Aorta (tissue), 5 donors: ENCODE results near the gene CASTOR1. TPM values are rescaled to one million over a fixed set of nuclear protein-coding genes. Genes with fewer than 3 reads are reported as not detected.
A peak's percentile ranks its signal among the peaks of the same experiment; 100 is the strongest.

ENCODE experiments used
- ATAC-seq: fragments of 200-7000 bp; cut with Tn5 transposase; one replicate; pipeline ENCODE4 v1.9.1; 2022; ENCODE audit warnings: moderate library complexity; ENCODE audit not compliant: low FRiP score
- DNase-seq, 2 donors: peaks; one replicate each; pipeline ENCODE4 v3.0.0-alpha.2; 2020
- H3K27ac ChIP-seq, 2 donors: one replicate each; pipeline ENCODE4 v1.5.1; 2013; ENCODE audit warnings: low read length in 2 of 2, mild to moderate bottlenecking in 2 of 2, moderate library complexity in 2 of 2, control low read depth in 1 of 2, inconsistent platforms in 1 of 2, low read depth in 1 of 2
- H3K27me3 ChIP-seq, 2 donors: one replicate each; pipeline ENCODE4 v1.6.1; 2013; ENCODE audit warnings: control low read depth in 1 of 2, low read length in 1 of 2, mild to moderate bottlenecking in 1 of 2, moderate library complexity in 1 of 2; ENCODE audit not compliant: insufficient read depth in 2 of 2, control insufficient read depth in 1 of 2
- H3K36me3 ChIP-seq, 2 donors: one replicate each; pipeline ENCODE4 v1.6.1; 2013; ENCODE audit warnings: control low read depth in 1 of 2, low read length in 1 of 2, mild to moderate bottlenecking in 1 of 2; ENCODE audit not compliant: insufficient read depth in 2 of 2, control insufficient read depth in 1 of 2
- H3K4me1 ChIP-seq, 2 donors: one replicate each; pipeline ENCODE4 v1.6.1; 2013; ENCODE audit warnings: low read length in 2 of 2, control low read depth in 1 of 2, mild to moderate bottlenecking in 1 of 2, moderate library complexity in 1 of 2; ENCODE audit not compliant: insufficient read depth in 2 of 2, control insufficient read depth in 1 of 2
- H3K4me3 ChIP-seq, 2 donors: one replicate each; pipeline ENCODE4 v1.5.1; 2013; ENCODE audit warnings: low read length in 2 of 2, control low read depth in 1 of 2, mild to moderate bottlenecking in 1 of 2
- H3K9me3 ChIP-seq: one replicate; pipeline ENCODE4 v1.6.1; 2013; ENCODE audit warnings: mild to moderate bottlenecking, low read length; ENCODE audit not compliant: control insufficient read depth
- WGBS, 2 donors: extraction: QIAGEN DNeasy Blood & Tissue Kit; methylation state at CpG; one replicate each; pipeline ENCODE4 v1.1.7; 2013; 5-methylcytosine and 5-hydroxymethylcytosine counted together
- intact Hi-C, 2 donors: fragments of 100-400 bp; cut with DNase I; formaldehyde crosslinking; loops; one replicate each; pipeline versions ENCODE4 v1.14.2 to v1.15.0; 2022
- polyA plus RNA-seq, 2 donors: library from polyadenylated mRNA; stranded (reverse); fragments of 200-250 nt; gene quantifications; one replicate each; pipeline ENCODE4 v1.2.3, GENCODE V29; 2013
- total RNA-seq, 2 donors: library from RNA; stranded (reverse); fragmentation: NEBNext Ultra II Directional; extraction: Animal tissue kit (Norgen Biotek cat#: 25700); gene quantifications; one replicate each; pipeline ENCODE4 v1.2.1, GENCODE V29; 2021
- donor health status: healthy with polysubstance abuse.
- donor health status: Bipolar disorder and iron deficiency.
- donor health status: DM: no; HTN: no; CAD: no.
- donor health status: DM: no; HTN: no; CAD: no.
- donor health status: DM: yes; HTN: yes; CAD: no.

CASTOR1 gene
- total and polyA plus RNA-seq, 4 donors = 4.0 to 14.0 (median 13.5) TPM

- Histone ChIP-seq H3K36me3 (no peaks in the 10 kb centered on the region), H3K27me3 (no peaks in the 10 kb centered on the region), H3K27ac (no peak overlapping the region), H3K9me3 (no peaks in the 10 kb centered on the region), H3K4me1 (no peaks in the 10 kb centered on the region), H3K4me3 (no peak overlapping the region)
- 85 to 87% methylated on average over 16 of the region's 16 CpGs for WGBS, 2 donors
- intact Hi-C loops = no loop called here
- ATAC-seq (no peak), DNase-seq (no peak)
Measured at GRCh38 chr22:30272781-30273601, 16.3 kb downstream of the CASTOR1 start.

- DNase-seq (peak in 1 of 2 donors; percentile 94), ATAC-seq (peak; percentile 62)
- no peak overlapping the region for H3K4me3 ChIP-seq
- 86% methylated on average over 16 of the region's 16 CpGs for WGBS, 2 donors
- intact Hi-C loops = no loop called here
- no peak overlapping the region for H3K27ac ChIP-seq
- H3K36me3 ChIP-seq = no peaks in the 10 kb centered on the region
- no peaks in the 10 kb centered on the region for H3K9me3 ChIP-seq
- H3K4me1 ChIP-seq = no peaks in the 10 kb centered on the region
- H3K27me3 ChIP-seq = no peaks in the 10 kb centered on the region
Measured at GRCh38 chr22:30270832-30271231, 18.5 kb downstream of the CASTOR1 start.

- Histone ChIP-seq H3K36me3 (no peaks in the 10 kb centered on the region), H3K27ac (no peak overlapping the region), H3K4me3 (no peak overlapping the region), H3K27me3 (no peaks in the 10 kb centered on the region), H3K9me3 (no peaks in the 10 kb centered on the region), H3K4me1 (no peaks in the 10 kb centered on the region)
- WGBS, 2 donors = 89 to 90% methylated on average over 8 of the region's 8 CpGs
- no peak for DNase-seq
- intact Hi-C loops = no loop called here
- no peak for ATAC-seq
Measured at GRCh38 chr22:30268331-30268730, 21.0 kb downstream of the CASTOR1 start.

- WGBS, 2 donors = 88% methylated on average over 14 of the region's 14 CpGs
- no peak overlapping the region for H3K4me3 ChIP-seq
- intact Hi-C loops = no loop called here
Measured at GRCh38 chr22:30267382-30268302, 21.7 kb downstream of the CASTOR1 start.

DNA sequence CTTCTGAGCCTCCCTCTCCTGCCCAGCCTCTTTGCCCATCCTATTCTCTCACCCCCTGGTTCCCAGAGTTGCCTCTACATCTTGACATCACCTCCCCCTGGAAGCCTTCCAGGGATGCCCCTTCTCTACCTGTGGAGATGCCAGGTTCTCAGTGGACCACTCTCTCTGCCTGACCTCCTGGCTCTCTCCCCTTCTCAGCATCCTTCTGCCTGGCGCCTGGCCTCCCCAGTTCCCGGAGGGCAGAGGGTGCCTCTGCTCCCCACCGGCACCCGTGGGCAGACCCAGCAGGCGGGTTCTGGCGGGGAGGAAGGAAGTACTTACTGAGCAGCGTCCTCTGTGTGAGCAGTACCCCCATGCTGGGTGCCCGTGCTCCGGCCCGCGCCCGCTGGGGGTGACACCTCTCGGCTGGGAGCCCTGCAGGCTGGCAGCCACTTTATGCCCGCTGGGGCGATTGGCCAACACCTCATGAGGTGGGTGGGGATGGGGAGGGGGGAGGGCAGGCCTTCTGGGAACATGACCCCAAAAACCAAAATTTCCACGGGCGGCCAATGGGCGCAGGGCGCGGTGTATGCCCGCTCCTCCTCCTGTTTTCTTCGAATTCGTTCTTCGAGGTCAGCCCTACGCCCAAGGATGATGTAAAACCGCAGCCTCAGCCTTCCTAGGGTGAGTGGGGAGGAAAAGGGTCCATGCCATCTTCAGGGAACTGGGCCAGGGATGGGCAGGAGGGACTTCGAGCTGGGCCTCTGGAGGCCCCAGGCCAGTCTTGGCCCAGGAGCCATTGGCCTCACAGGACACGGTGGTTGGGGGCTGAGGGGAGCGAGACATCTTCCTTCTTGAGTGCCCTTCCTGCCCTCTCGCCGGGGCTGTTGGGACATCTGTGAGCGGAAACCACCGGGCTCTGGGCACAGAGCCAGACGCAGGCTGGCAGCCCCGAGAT, 22.6 kb downstream of the CASTOR1 start, which contains the start of gene OSM:
TSS of gene OSM (minus strand) at position 407 of the 937 bp plus-strand sequence. CDS start at position 355, 52 bp downstream.
- ATAC-seq (peak; percentile 15), DNase-seq (peak in 1 of 2 donors; percentile 89)
- Histone ChIP-seq H3K4me1 (no peaks in the 10 kb centered on the region), H3K9me3 (no peaks in the 10 kb centered on the region), H3K27me3 (no peaks in the 10 kb centered on the region), H3K4me3 (no peak within 1 kb of the TSS), H3K27ac (no peak within 1 kb of the TSS), H3K36me3 (no peaks in the 10 kb centered on the region)
- 83 to 85% methylated on average over 34 to 35 of the region's 35 CpGs for WGBS, 2 donors
- intact Hi-C loops = no loop called here

More at GRCh38 chr22:30267382-30268302, 21.7 kb downstream of the CASTOR1 start:
- H3K27ac ChIP-seq = no peak overlapping the region
- H3K36me3 ChIP-seq = no peaks in the 10 kb centered on the region
- H3K9me3 ChIP-seq = no peaks in the 10 kb centered on the region
- no peaks in the 10 kb centered on the region for H3K4me1 ChIP-seq
- DNase-seq = no peak
- H3K27me3 ChIP-seq = no peaks in the 10 kb centered on the region
- no peak for ATAC-seq

GRCh38 chr22:30265823-30266444, 23.4 kb downstream of the CASTOR1 start:
- peak in 1 of 2 donors; percentile 87 for DNase-seq
- Histone ChIP-seq H3K27me3 (no peaks in the 10 kb centered on the region), H3K4me1 (no peaks in the 10 kb centered on the region), H3K9me3 (no peaks in the 10 kb centered on the region), H3K4me3 (no peak overlapping the region), H3K36me3 (no peaks in the 10 kb centered on the region), H3K27ac (no peak overlapping the region)
- 80 to 84% methylated on average over 24 of the region's 24 CpGs for WGBS, 2 donors
- intact Hi-C loops = no loop called here
- peak; percentile 44 for ATAC-seq

DNA sequence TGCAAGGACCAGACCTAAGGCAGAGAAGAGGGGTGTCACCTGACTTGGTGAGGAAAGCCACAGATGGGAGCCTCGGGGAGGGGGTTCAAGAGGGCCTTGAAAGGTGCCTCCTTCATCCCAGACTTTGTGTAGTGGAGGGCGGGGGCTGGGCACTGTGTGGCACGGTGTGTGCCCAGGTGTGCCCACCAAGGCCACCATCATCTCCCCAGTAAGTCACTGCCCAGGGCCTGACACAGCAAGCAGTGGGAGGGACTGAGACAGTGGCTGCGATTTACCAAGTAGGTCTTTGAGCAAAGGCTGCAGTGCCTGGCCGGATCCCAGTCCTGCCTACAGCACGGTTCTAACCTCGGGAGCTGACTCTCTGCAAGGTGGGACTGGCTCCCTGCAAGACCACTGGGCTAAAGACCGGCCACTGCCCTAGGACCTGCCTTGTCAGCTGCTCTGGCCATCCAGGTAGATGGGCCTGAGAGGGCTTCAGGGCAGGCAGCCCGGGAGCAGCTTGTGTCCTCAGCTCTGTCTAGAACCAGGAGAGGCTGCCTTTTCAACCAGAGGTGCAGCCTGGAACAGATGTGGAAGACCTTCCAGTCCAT, 24.1 kb downstream of the CASTOR1 start:
- Histone ChIP-seq H3K4me3 (no peak overlapping the region), H3K27ac (no peak overlapping the region), H3K4me1 (no peaks in the 10 kb centered on the region), H3K9me3 (no peaks in the 10 kb centered on the region), H3K27me3 (no peaks in the 10 kb centered on the region), H3K36me3 (no peaks in the 10 kb centered on the region)
- intact Hi-C loops = no loop called here
- DNase-seq (no peak), ATAC-seq (no peak)
- WGBS, 2 donors = 88 to 90% methylated on average over 9 of the region's 9 CpGs
